ENCODE results near the gene C1orf210. TPM values are rescaled to one million over a fixed set of nuclear protein-coding genes. Genes with fewer than 3 reads are reported as not detected.

Gene C1orf210
- 9.9 and 17.2 TPM in 2 replicates for total RNA-seq (ENCODE audit: low replicate concordance)
- long read RNA-seq, partial matches to known transcripts: 0 of 5 reads
- long read RNA-seq, other reads (novel, unspliced or antisense): 0 of 5 reads

GRCh38 chr1:43285269-43285990 lies at the start of gene C1orf210:
Gene C1orf210 (minus strand): TSS chr1:43285581. CDS start chr1:43283270, 2,311 bp downstream.
- no peaks in the 10 kb centered on the region for H3K9me3 Mint-ChIP-seq
- peak within 1 kb of the TSS; percentile 94 for H3K4me3 Mint-ChIP-seq
- no peak for DNase-seq (ENCODE audit: extremely low spot score, unreplicated experiment)
- H3K27me3 Mint-ChIP-seq: peaks cover 3% of the 10 kb centered on the region
- no peak for TF ChIP-seq CTCF (conservative IDR thresholded peaks at IDR 0.05)
- H3K27ac Mint-ChIP-seq: peak within 1 kb of the TSS; percentile 80
- H3K36me3 Mint-ChIP-seq: no peaks in the 10 kb centered on the region
- peaks cover 12% of the 10 kb centered on the region for H3K4me1 Mint-ChIP-seq (ENCODE audit: unreplicated experiment)

- H3K27ac Mint-ChIP-seq: no peak overlapping the region
- no peak for TF ChIP-seq CTCF (conservative IDR thresholded peaks at IDR 0.05)
- H3K27me3 Mint-ChIP-seq: peaks cover 5% of the 10 kb centered on the region
- no peak for DNase-seq (ENCODE audit: extremely low spot score, unreplicated experiment)
- H3K36me3 Mint-ChIP-seq: no peaks in the 10 kb centered on the region
- H3K4me1 Mint-ChIP-seq (ENCODE audit: unreplicated experiment): no peaks in the 10 kb centered on the region
- no peaks in the 10 kb centered on the region for H3K9me3 Mint-ChIP-seq
- H3K4me3 Mint-ChIP-seq: no peak overlapping the region
Observed at GRCh38 chr1:43334453-43335205, 49.2 kb upstream of the C1orf210 start.

- DNase-seq (ENCODE audit: extremely low spot score, unreplicated experiment): no peak
- no peaks in the 10 kb centered on the region for H3K36me3 Mint-ChIP-seq
- no peak for TF ChIP-seq CTCF (conservative IDR thresholded peaks at IDR 0.05)
- H3K4me3 Mint-ChIP-seq: no peak overlapping the region
- H3K27ac Mint-ChIP-seq: no peak overlapping the region
- H3K4me1 Mint-ChIP-seq (ENCODE audit: unreplicated experiment): no peaks in the 10 kb centered on the region
- peaks cover 6% of the 10 kb centered on the region for H3K9me3 Mint-ChIP-seq
- H3K27me3 Mint-ChIP-seq: peaks cover 5% of the 10 kb centered on the region
Observed at GRCh38 chr1:43331688-43332087, 46.3 kb upstream of the C1orf210 start.

GRCh38 chr1:43329995-43330751 lies 44.8 kb upstream of the C1orf210 start:
- H3K4me3 Mint-ChIP-seq: no peak overlapping the region

More at GRCh38 chr1:43329995-43330751, 44.8 kb upstream of the C1orf210 start:
- Mint-ChIP-seq H3K9me3 (peaks cover 6% of the 10 kb centered on the region), H3K4me1 (ENCODE audit: unreplicated experiment) (no peaks in the 10 kb centered on the region), H3K36me3 (no peaks in the 10 kb centered on the region), H3K27ac (no peak overlapping the region), H3K27me3 (peaks cover 5% of the 10 kb centered on the region)
- no peak for DNase-seq (ENCODE audit: extremely low spot score, unreplicated experiment)
- TF ChIP-seq CTCF (conservative IDR thresholded peaks at IDR 0.05): no peak

Data from type B pancreatic cell (in vitro differentiated cells).